ENCODE measurements around the gene FTH1.
"Not testable (repeated sequence)": the region's sequence is repeated elsewhere in the genome, so short reads cannot be mapped to it uniquely, and the experiment has no call there.

The FTH1 gene

GRCh38 chr11:61954106-61954850 lies 13.2 kb downstream of the FTH1 start:
- no peak overlapping the region for H3K9ac ChIP-seq (ENCODE audit: low read depth, low read length, poor library complexity, severe bottlenecking)

GRCh38 chr11:61953632-61954031 lies 13.8 kb downstream of the FTH1 start:
- not testable (repeated sequence) for H3K9me2 ChIP-seq (replicated peaks; ENCODE audit: low read depth, low read length); H3F3A ChIP-seq (ENCODE audit: low read depth); H3K9me3 ChIP-seq (ENCODE audit: insufficient read depth, low read depth, low read length); H3K36me3 ChIP-seq (ENCODE audit: insufficient read depth, low read length); H3K9ac ChIP-seq (ENCODE audit: low read depth, low read length, poor library complexity, severe bottlenecking); H3K4me1 ChIP-seq (ENCODE audit: insufficient read depth, low read length, poor library complexity, severe bottlenecking); H3K79me2 ChIP-seq (ENCODE audit: insufficient read depth, low read length); H4K20me1 ChIP-seq (ENCODE audit: insufficient read depth, low read length, poor library complexity, severe bottlenecking); H3K4me3 ChIP-seq (ENCODE audit: low read length, poor library complexity, severe bottlenecking); H2AFZ ChIP-seq (ENCODE audit: low read length); H3K4me2 ChIP-seq (ENCODE audit: low read depth, low read length, poor library complexity, severe bottlenecking); H3K27me3 ChIP-seq (ENCODE audit: insufficient read depth, low read length, poor library complexity, severe bottlenecking)

More at GRCh38 chr11:61954106-61954850, 13.2 kb downstream of the FTH1 start:
- Histone ChIP-seq H3K4me1 (ENCODE audit: insufficient read depth, low read length, poor library complexity, severe bottlenecking) (no peaks in the 10 kb centered on the region), H3K9me3 (ENCODE audit: insufficient read depth, low read depth, low read length) (no peaks in the 10 kb centered on the region), H3K36me3 (ENCODE audit: insufficient read depth, low read length) (no peaks in the 10 kb centered on the region), H3K27me3 (ENCODE audit: insufficient read depth, low read length, poor library complexity, severe bottlenecking) (no peaks in the 10 kb centered on the region), H3K4me2 (ENCODE audit: low read depth, low read length, poor library complexity, severe bottlenecking) (no peak overlapping the region), H3K4me3 (ENCODE audit: low read length, poor library complexity, severe bottlenecking) (no peak overlapping the region), H4K20me1 (ENCODE audit: insufficient read depth, low read length, poor library complexity, severe bottlenecking) (no peaks in the 10 kb centered on the region), H3K9me2 (replicated peaks; ENCODE audit: low read depth, low read length) (no peaks in the 10 kb centered on the region), H2AFZ (ENCODE audit: low read length) (no peak overlapping the region), H3F3A (ENCODE audit: low read depth) (no peaks in the 10 kb centered on the region), H3K79me2 (ENCODE audit: insufficient read depth, low read length) (no peaks in the 10 kb centered on the region)
- TF ChIP-seq, protein P1, sequence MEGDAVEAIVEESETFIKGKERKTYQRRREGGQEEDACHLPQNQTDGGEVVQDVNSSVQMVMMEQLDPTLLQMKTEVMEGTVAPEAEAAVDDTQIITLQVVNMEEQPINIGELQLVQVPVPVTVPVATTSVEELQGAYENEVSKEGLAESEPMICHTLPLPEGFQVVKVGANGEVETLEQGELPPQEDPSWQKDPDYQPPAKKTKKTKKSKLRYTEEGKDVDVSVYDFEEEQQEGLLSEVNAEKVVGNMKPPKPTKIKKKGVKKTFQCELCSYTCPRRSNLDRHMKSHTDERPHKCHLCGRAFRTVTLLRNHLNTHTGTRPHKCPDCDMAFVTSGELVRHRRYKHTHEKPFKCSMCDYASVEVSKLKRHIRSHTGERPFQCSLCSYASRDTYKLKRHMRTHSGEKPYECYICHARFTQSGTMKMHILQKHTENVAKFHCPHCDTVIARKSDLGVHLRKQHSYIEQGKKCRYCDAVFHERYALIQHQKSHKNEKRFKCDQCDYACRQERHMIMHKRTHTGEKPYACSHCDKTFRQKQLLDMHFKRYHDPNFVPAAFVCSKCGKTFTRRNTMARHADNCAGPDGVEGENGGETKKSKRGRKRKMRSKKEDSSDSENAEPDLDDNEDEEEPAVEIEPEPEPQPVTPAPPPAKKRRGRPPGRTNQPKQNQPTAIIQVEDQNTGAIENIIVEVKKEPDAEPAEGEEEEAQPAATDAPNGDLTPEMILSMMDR (conservative IDR thresholded peaks at IDR 0.05; ENCODE audit: low read length) = no peak
- no peak for TF ChIP-seq EZH2phosphoT487 (IDR thresholded peaks at IDR 0.05; ENCODE audit: borderline replicate concordance)

DNA sequence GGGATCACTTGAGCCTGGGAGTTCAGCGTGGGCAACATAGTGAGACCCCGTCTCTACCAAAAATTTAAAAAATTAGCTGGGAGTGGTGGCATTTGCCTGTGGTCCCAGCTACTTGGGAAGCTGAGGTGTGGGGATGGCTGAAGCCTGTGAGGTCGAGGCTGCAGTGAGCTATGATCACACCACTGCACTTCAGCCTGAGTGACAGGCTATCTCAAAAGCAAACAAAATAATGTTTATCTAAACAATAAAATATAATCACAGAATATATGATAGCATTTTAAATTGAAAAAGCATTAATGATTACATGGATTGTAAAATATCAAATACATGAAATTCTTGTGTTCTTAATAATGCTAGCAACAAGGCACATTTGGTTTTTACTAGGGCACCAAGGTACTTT lies 14.6 kb downstream of the FTH1 start:
- Histone ChIP-seq H3K4me2 (ENCODE audit: low read depth, low read length, poor library complexity, severe bottlenecking) (no peak overlapping the region), H3K9ac (ENCODE audit: low read depth, low read length, poor library complexity, severe bottlenecking) (no peak overlapping the region), H4K20me1 (ENCODE audit: insufficient read depth, low read length, poor library complexity, severe bottlenecking) (no peaks in the 10 kb centered on the region), H3F3A (ENCODE audit: low read depth) (no peaks in the 10 kb centered on the region), H2AFZ (ENCODE audit: low read length) (no peak overlapping the region), H3K9me2 (replicated peaks; ENCODE audit: low read depth, low read length) (no peaks in the 10 kb centered on the region), H3K4me3 (ENCODE audit: low read length, poor library complexity, severe bottlenecking) (no peak overlapping the region), H3K27me3 (ENCODE audit: insufficient read depth, low read length, poor library complexity, severe bottlenecking) (no peaks in the 10 kb centered on the region), H3K79me2 (ENCODE audit: insufficient read depth, low read length) (no peaks in the 10 kb centered on the region), H3K9me3 (ENCODE audit: insufficient read depth, low read depth, low read length) (no peaks in the 10 kb centered on the region), H3K4me1 (ENCODE audit: insufficient read depth, low read length, poor library complexity, severe bottlenecking) (no peaks in the 10 kb centered on the region), H3K36me3 (ENCODE audit: insufficient read depth, low read length) (no peaks in the 10 kb centered on the region)
- TF ChIP-seq, protein P1 (conservative IDR thresholded peaks at IDR 0.05; ENCODE audit: low read length) = no peak
- no peak for TF ChIP-seq EZH2phosphoT487 (IDR thresholded peaks at IDR 0.05; ENCODE audit: borderline replicate concordance)

Data from Loucy (cell line).